GM18520 (cell line): Measurements from ENCODE around the gene COL4A2.

Experiments
- ATAC-seq: cut with Tn5 transposase; IDR thresholded peaks from one replicate; pipeline ENCODE4 v1.9.1; 2021; ENCODE audit not compliant: unreplicated experiment

COL4A2 gene

GRCh38 chr13:110353339-110353977 lies 46.4 kb downstream of the COL4A2 start:
- no peak for ATAC-seq

GRCh38 chr13:110354123-110354627 lies 47.1 kb downstream of the COL4A2 start:
- no peak for ATAC-seq

- no peak for ATAC-seq
Observed at GRCh38 chr13:110354715-110355473, 47.8 kb downstream of the COL4A2 start.

- no peak for ATAC-seq
Observed at GRCh38 chr13:110356362-110356761, 49.3 kb downstream of the COL4A2 start.

GRCh38 chr13:110358381-110358780 lies 51.3 kb downstream of the COL4A2 start:
- no peak for ATAC-seq

- no peak for ATAC-seq
Observed at GRCh38 chr13:110359840-110360301, 52.8 kb downstream of the COL4A2 start.

DNA sequence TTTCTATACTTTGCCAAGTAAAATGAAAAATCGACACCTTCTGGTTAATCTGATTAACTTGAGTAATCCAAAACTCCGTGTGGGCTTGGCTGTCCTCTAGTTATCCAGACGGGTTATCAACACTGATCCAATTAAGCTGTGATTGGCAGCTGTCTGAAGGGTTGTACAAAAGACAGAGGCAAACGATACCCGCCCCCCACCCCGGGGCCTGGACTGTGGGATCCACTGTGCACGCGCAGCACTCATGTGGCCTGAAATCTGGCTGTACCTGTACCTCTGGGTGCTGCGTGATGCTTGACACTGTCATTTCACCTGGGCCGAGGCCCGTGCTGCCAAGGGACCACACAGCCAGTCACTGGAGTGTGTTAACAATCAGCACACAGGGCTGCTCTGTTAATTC lies 53.5 kb downstream of the COL4A2 start:
- ATAC-seq = no peak

GRCh38 chr13:110361365-110361911 lies 54.4 kb downstream of the COL4A2 start:
- no peak for ATAC-seq

- ATAC-seq = no peak
Observed at GRCh38 chr13:110363010-110363409, 55.9 kb downstream of the COL4A2 start.

- no peak for ATAC-seq
Observed at GRCh38 chr13:110364081-110364480, 57.0 kb downstream of the COL4A2 start.

- no peak for ATAC-seq
Observed at GRCh38 chr13:110365876-110366275, 58.8 kb downstream of the COL4A2 start.

DNA sequence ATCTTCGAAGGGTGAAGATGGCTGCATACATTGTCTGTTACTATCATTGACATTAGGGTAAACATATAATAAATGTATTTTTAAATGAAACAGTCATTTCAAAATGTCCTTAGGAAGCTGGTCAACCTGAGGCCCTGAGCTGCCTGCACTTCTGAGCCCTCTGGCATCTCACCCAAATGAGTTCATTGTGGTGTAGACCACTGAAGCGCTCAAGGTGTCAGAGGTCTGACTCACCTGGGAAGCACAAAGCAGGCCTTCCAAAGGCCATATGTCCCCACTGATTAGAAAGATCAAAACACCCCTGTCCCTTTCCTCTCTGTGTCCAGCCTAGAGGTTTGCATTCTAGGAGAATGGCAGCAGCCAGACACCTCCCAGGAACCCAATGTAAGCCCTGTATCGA lies 59.6 kb downstream of the COL4A2 start:
- ATAC-seq = no peak

DNA sequence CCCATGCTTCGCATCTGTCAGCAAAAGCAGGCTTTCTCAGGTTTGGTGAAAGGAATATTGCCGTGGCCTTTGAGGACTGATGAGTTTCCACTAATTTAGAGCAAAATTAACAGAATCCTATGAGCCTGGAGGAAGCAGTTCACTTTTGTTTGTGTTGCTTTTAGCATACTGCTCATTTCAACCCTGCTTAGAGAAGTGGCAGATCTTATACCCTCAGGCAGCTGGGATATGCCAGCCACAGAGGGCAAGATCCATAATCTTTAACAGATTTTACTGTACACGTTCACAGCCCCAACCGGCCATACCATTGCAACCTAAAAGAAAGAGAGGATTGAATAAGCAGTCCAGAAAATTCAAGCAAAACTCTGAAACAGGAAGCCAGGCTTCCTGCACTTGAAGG lies 60.5 kb downstream of the COL4A2 start:
- no peak for ATAC-seq

DNA sequence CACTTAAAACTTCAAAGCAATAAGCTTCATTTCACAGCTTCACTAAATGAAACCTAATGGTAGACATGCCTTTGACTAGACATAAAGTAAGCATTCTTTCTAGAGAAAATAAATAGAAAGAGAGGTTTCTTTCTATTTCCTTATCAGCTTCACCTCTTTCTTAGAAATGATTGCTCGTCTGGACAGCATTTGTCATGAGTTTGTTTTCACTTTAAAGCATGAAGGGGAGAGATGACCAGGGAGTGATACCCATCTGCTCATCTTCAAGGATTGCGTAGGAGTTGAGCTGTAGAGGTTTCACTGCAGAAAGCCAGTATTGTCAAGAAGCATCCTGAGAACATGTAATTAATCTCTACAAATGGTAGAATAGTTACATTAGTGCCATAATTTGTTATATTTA lies 61.3 kb downstream of the COL4A2 start:
- no peak for ATAC-seq

DNA sequence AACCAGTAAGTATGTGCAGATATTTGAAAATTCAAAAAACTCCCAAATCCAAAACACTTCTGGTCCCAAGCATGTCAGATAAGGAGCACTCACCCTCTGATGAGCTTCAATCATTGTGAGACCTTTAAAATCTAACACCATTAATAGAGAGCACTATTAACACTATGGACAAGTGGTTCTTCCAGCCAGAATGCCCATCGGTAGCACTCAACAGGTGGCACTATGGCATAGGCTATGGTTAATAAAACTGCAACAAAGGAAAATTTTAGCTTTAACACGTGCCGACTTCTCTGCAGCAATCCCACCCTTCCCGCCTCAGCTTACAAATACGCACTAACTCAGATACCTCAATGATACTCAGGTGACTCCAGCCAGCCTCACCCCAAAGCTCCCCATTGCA lies 62.3 kb downstream of the COL4A2 start:
- no peak for ATAC-seq

- peak; percentile 45 for ATAC-seq
Observed at GRCh38 chr13:110371550-110372465, 64.7 kb downstream of the COL4A2 start.

DNA sequence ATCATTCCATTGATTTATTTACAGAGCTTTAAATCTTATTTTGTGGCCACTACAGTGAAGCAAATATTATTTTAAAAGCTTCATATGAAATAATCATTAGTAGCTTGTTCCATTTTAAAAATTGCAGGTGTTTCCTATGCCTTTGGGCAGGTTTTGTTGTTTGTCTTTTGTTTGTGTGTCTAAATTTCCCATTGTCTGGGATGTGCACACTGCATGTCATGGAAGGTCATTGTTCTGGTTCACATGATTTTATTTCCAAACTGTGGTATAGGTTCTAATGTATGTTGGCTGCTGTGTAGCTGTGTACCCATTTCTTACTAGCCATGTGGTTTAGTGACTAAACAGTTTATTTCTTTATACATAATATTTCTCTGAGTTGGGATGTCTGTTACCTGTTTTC lies 65.6 kb downstream of the COL4A2 start:
- no peak for ATAC-seq

- ATAC-seq = no peak
Observed at GRCh38 chr13:110373617-110374016, 66.5 kb downstream of the COL4A2 start.

GRCh38 chr13:110374431-110375370 lies 67.6 kb downstream of the COL4A2 start:
- no peak for ATAC-seq

DNA sequence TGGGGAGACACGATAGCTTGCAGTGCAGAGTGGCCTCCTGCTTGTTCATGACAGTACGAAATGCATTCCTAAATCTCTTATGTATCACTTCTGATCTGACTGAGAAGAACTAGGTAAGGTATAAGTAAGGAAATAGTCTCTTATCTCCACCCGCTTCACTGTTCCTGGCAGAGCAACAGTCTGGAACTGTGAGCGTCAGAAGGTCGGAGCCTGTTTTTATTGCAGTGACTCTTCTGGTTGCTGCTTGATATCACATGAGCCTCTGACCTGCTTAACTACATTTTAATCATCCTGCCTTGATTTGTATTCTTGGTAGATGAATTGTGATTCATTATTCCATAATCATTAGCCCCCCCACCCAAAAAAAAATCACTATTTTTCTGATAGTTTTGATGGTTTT lies 69.0 kb downstream of the COL4A2 start:
- ATAC-seq = no peak
